GM18951 (cell line): ENCODE results near the gene KRTAP1-4.
"Not testable (repeated sequence)": the region's sequence is repeated elsewhere in the genome, so short reads cannot be mapped to it uniquely, and the experiment has no call there.

Source experiments
- POLR2A ChIP-seq: IDR thresholded peaks from 4 replicates; pipeline ENCODE4 v1.6.1; 2011; ENCODE audit warnings: mild to moderate bottlenecking; ENCODE audit not compliant: insufficient read length, insufficient read depth; ENCODE audit errors: extremely low read depth
- in situ Hi-C: fragments of 300-500 bp; cut with MboI; formaldehyde crosslinking; loops from one replicate; pipeline ENCODE4 v1.12.0; 2022; ENCODE audit warnings: low sequenced_read_pairs, mixed read lengths, inconsistent platforms; ENCODE audit not compliant: unreplicated experiment

Gene KRTAP1-4

GRCh38 chr17:41058741-41059140 is 28.7 kb upstream of the KRTAP1-4 start:
- TF ChIP-seq POLR2A: no peak
- in situ Hi-C loops: no loop called here

- TF ChIP-seq POLR2A: no peak
- in situ Hi-C loops: no loop called here
These were observed 27.6 kb upstream of the KRTAP1-4 start for GRCh38 chr17:41057547-41057946.

- in situ Hi-C loops: not testable (repeated sequence)
These were observed 25.1 kb upstream of the KRTAP1-4 start, which contains the start of gene KRTAP2-2 for GRCh38 chr17:41055130-41055529. Gene KRTAP2-2 (minus strand): TSS chr17:41055230. CDS start chr17:41055211, 19 bp downstream.

GRCh38 chr17:41054556-41054955 is 24.6 kb upstream of the KRTAP1-4 start:
- in situ Hi-C loops: not testable (repeated sequence)

- in situ Hi-C loops: no loop called here
- TF ChIP-seq POLR2A: no peak
These were observed 24.0 kb upstream of the KRTAP1-4 start for GRCh38 chr17:41054025-41054424.

GRCh38 chr17:41052566-41052965 is 22.6 kb upstream of the KRTAP1-4 start:
- TF ChIP-seq POLR2A: no peak
- in situ Hi-C loops: no loop called here

GRCh38 chr17:41049110-41049509 is 19.1 kb upstream of the KRTAP1-4 start:
- in situ Hi-C loops: no loop called here
- no peak for TF ChIP-seq POLR2A

- in situ Hi-C loops: no loop called here
- no peak for TF ChIP-seq POLR2A
These were observed 18.4 kb upstream of the KRTAP1-4 start for GRCh38 chr17:41048441-41048840.

- in situ Hi-C loops: not testable (repeated sequence)
These were observed 16.9 kb upstream of the KRTAP1-4 start, which contains the start of gene KRTAP2-1 for GRCh38 chr17:41046735-41047465. Gene KRTAP2-1 (minus strand): TSS chr17:41047316. CDS start chr17:41047267, 49 bp downstream.

GRCh38 chr17:41042953-41043352 is 13.0 kb upstream of the KRTAP1-4 start:
- TF ChIP-seq POLR2A: no peak
- in situ Hi-C loops: no loop called here

- in situ Hi-C loops: not testable (repeated sequence)
These were observed 11.0 kb upstream of the KRTAP1-4 start, which contains the start of gene KRTAP1-1 for GRCh38 chr17:41040783-41041571. Gene KRTAP1-1 (minus strand): TSS chr17:41041450. CDS start chr17:41041397, 53 bp downstream.

- in situ Hi-C loops: no loop called here
- no peak for TF ChIP-seq POLR2A
These were observed 7.9 kb upstream of the KRTAP1-4 start for GRCh38 chr17:41037853-41038350.

GRCh38 chr17:41034346-41034935 is 4.4 kb upstream of the KRTAP1-4 start, which contains the start of gene KRTAP1-3:
Gene KRTAP1-3 (minus strand): TSS chr17:41034874. CDS start chr17:41034821, 53 bp downstream.
- in situ Hi-C loops: not testable (repeated sequence)
